NOMO-1 (cell line): Measurements from ENCODE around the gene PAX5.

ENCODE experiments used
- DNase-seq, 2 experiments: peaks; one replicate each; lab custom pipeline; 2025; ENCODE audit not compliant: unreplicated experiment in 2 of 2; lab: John Stamatoyannopoulos, UW

PAX5 gene

DNA sequence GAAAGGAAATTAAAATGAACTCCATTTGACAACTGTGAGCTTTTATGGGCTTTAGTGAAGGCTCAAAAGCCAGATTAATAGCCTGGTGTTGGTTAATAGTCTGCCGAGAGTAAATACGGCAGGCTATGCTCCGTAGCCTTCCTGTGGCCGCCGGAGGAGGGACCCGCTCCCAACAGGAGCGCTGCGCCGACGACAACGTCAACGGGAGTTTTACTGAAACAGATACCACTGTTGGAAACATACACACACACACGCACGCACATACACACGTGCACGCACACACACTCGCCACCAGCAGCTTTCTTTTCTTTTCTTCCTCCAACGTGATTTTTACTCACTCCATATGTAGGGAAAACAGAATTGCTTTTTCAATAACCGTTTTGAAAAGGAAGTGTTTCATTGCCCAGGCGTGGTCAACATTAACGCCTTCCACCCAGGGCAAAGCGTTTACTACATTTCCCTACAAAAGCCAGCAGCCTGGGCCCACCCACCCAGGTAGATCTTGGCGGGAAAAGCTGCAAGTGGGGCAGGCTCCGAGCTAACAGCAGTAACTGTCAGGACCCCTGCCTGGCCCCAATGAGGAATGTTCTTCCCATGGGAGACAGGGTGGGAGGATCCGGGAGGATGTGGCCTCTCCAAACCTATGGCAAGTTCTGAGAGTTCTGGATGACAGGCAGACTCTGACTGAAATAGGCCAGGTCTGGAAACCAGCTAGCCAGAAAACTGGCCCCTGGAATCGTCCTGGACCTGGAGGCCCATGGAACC, 72.3 kb downstream of the PAX5 start:
- no peak for DNase-seq

DNA sequence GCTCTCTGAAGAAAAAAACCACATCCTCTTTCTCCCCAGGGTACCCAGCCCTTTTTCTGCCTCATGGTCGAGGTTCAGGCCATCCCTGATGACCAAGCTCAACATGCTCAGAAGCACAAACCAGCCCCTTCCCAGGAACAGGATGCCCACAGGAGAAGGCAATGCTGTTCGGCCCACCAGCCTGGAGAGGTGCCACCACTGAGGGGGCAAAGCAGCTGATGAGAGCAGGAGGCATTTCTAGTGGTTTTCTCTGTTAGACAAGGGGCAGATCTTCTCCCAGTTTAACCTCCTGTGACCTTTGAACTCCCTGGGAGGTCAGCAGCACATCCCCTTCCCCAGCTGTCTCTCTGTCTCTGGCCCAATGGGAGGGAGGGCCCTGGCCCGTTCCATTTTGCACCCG, 73.0 kb downstream of the PAX5 start:
- no peak for DNase-seq

DNA sequence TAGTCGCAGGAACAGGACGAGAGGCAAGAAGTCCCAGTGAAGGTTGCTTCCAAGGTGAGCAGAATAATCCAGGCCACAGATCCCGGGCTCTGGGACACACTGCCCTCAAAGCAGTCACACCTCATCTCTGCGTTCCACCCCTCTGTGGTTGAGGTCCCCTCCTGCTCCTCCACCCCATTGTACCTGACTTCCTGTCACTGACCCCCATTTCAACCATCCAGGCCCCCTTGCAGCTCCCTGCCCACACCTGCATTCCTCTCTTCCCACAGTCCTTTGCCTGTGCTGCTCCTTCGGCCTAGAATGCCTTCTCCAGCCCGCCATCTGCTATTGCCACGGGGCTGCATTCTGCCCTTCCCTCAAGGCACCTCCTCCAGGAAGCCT, 73.5 kb downstream of the PAX5 start:
- DNase-seq = no peak

DNA sequence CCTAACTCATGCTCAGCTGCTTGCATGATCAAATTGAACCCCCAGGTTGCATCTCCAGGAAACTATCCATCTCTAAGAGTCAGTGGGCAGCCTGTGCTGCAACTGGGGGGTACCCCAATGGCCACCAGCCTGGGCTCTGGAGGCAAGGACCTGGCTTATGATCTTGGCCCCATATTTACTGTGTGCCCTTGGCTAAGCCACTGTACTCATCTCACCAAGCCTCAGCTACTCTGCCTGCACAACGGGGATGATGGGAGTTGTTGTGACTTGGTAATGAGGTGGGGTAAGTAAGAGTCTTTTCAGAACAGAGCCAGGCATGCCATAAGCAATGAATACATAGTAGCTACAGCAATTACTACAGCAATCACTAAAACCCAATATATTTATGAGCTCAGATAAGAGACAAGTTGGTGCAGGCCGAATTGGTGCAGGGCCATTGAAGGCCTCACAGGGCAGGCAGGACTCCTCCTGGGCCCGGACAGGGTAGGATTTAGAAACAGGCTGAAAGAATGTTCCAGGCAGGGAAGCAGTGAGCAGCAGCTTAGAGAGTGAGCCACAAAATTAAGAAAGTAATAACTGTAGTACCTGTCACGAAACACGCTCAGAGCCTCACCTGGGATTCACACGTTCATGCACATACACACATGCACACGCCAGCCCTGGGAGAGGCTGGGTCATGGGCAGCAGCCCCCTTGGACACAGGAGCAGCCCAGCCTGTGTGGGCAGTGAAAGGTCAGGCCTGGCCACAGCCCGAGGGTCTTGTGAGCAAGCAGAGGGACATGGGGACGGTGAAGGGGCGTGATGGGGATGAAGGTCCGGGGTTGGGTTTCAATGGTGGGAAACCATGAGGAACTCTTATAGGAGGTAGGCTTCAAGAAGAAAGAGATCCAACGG, 74.1 kb downstream of the PAX5 start:
- no peak for DNase-seq

DNA sequence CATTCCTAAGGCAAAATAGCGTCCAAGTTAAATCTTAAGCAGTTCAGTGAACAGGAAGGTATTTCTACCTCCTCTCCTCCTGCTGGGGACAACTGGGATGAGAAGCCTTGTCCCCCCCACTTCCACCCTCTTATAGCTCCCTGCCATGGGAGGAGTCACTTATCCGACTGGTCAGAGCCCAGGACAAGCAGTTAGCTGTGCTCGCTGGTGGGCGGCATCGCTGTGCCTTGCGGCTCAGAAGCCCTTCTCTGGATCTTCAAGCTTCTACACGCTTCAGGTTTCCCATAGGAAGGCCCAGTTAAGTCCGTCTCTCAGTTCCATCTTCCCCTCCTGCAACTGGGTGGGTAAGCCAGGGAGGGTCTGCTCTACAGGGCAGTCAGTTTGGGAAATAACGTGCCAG, 77.2 kb downstream of the PAX5 start:
- no peak for DNase-seq

DNA sequence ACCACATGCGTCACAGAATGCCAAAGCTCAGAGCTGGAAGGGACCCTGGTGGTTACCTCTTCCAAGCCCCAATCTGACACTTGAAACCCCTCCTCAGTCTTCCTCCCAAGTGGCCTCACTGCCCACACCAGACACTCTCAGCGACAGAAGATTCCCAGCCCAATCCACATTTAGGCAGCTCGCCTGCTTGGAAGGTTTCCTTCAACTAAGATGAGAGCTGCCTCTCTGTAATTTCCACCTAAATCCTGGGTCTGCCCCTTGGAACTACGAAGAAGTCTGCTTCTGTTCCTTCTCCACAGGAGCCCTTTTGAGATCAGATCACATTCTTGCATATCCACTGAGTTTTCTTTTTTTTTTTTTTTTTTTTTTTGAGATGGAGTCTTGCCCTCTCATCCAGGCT, 83.7 kb downstream of the PAX5 start:
- no peak for DNase-seq

DNA sequence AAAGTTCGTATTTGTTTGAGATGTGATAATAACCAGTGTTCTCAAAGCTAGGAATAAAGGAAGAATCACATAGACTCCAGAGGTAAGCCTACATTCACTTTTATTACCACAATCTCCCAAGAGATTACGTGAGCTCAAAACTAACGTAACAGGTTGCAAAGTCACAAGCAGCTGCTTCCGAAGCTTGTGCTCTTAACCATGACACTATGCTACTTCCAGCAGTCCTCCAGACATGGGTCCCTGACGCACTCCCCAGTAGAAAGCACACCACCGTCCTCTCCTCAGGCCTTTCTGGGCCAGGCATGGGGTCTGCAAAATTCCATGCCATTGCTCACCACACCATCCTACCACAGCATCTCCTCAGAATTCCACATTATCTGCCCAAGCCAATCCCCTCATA, 84.6 kb downstream of the PAX5 start:
- no peak for DNase-seq

DNA sequence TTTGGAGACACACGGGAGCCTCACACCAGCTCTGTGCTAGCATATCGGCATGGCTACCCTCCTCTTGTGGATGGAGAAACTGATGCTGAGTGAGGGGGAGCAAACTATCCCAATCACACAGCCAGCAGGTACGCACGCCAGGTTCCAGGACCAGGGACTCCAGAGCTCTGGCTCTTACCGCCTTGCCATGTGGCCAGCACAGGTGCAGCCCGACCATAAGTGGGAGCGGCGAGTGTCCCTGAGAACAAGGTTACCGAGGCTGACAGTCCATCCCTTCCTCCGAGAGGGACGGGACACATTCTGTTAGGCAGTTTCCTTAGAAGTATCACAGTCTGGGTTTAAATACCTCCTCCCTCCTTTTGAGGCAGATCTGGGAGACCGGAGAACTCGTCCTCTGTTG, 86.0 kb downstream of the PAX5 start:
- no peak for DNase-seq

DNA sequence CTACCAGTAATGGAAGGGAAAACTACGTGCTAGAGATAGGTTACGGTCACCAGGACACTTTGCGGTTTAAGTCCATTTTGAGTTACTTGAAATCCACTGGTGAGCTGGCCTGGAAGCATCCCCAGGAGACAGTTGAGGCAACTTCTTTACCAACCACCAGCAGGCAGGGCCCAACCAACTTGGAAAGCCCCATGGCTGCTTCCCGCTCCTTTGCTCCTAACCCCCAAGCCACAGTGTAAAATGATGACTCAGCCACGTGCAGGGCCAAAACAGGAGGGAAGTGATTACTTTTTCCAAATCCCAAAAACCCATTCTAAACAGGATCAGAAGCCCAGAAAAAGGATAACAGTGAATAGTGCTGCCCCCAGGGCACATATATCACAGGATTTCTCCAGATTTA, 87.4 kb downstream of the PAX5 start:
- no peak for DNase-seq

DNA sequence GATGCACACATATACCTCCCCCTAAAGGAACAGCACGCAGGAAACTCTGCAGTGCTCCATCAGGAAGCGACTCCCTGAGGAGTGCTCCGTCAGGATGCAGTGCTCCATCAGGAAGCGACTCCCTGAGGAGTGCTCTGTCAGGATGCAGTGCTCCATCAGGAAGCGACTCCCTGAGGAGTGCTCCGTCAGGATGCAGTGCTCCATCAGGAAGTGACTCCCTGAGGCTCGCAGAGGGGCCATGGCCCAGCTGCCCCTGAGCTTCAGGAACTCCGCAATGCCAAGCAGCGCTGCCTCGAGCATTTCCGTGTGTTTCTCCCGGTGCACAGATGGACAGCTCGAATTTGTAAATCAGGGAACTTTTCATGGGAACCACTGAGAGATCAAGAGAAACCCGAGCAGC, 88.1 kb downstream of the PAX5 start:
- DNase-seq = no peak

DNA sequence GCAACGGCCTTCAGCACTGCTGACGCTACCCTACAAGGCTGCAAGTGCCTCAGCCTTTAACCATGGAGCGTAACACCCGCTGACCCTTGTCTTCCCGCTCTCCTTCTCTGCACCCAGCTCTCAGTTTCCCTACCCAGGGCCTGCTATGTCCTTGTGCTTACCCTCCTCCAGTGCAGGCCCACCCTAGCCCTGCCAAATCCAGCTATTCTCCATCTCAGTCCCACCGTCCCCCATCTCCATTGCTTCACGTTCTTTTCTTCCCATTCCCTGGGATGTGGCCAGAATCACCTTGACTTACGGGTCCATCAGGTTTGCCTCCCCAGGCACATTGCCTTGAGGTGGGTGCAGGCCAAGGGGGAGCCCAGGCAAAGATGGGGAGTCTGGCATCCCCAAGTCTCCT, 91.2 kb downstream of the PAX5 start:
- DNase-seq = no peak

DNA sequence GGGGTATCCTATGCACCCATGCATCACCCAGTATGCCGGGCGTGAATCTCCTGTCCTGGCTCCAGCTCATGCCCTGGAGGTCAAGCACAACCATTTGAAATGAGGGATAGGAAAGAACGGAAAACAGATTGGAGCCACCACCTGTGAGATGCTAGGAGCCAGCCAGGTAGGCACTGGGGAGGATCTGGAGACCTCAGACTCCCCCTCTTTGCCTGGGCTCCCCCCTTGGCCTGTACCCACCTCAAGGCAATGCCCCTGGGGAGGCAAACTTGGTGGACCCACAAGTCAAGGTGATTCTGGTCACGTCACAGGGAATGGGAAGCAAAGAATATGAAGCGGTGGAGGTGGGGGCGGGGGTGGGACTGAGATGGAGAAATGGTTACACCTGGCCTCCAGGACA, 92.6 kb downstream of the PAX5 start:
- DNase-seq = no peak

DNA sequence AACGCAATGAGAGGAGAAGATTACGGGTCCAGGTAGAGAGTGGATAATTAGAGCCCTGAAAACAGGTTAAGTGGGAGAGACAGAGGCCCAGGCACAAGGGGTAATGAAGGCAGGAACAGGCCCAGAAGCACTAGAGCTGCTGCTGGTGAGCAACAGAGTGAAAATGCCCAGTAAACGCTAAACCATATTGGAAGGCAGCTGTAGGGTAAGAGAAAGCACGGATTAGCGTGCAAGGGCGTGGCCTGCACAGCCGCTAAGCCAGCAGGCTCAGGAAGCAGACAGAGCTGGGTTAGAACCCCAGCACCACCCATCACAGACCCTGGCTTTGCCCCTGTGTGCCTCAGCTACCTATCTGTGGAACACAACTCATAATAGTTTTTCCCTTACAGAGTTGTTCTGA, 93.2 kb downstream of the PAX5 start:
- DNase-seq = no peak

DNA sequence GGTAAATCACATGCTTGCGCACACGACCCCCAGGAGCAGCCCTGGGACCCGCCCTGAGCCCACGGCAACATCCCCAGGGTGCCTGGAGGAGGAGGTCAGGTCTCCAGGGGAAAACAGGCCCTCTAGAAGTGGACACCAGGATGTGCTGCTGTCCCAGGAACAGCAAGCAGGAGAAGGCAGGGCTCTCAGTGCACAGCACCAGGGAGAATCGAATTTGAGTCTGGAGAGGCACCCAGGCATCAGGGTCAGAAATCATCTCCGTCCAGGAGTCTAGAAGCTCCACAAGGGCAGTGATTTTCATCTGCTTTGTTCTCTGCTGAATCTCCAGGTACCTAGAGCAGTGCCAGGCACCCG, 93.6 kb downstream of the PAX5 start:
- no peak for DNase-seq

DNA sequence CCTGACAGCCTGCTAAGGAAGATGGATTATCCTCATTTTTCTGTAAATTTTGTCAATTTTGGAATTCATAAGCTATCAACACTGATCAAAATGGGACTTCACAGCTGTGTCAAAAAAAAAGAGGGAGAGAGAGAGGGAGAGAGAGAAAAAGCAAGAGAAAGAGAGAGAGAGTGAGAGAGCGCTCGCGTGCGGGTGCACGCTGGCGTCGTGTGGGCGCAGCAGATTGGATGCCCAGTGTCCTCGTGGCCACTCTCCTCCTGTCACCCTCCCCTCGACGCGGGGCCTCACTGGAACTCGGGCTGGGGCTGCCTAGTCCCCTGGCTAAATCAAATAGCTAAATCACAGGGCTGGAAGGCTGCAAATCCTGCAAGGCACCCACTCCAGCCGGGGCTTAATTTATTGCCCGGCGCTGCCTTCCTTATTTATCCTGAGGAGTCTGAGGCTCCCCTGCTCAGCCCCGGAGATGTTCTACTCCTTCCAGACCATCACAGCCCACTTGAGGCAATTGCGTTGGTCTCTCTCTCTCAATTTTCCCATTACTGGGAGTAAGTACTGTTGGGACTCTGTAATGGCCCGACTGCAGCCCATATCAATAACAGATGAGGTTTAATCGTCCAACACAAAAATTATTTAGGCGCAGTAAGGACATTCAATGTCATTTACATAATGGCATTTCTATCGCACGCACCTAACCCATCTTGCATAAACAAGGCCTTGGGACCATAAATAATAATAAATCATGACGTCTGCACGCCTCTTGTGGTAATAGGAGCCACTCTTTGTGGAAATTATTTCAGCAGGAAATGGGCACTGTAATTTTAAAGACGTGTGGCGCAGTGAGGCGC, 94.2 kb downstream of the PAX5 start:
- DNase-seq = no peak

DNA sequence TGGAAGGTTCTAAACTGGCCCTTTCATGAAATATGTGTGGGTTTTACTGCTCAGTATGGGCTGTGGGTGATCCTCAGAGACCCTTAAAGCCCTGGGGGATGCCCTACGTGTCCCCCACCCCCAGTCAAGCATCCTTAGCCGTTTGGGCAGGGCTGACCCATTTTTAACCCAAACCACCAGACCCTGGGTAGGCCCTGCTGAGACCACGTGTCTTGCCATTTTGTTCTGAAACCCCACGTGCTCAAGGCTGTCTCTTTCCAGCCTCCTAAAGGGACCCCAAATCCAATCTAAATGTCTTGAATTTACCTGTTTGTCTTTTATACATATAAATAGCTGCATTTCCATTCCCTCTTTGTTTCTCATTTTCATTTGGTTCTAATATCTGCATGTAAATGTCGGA, 94.9 kb downstream of the PAX5 start:
- no peak for DNase-seq

DNA sequence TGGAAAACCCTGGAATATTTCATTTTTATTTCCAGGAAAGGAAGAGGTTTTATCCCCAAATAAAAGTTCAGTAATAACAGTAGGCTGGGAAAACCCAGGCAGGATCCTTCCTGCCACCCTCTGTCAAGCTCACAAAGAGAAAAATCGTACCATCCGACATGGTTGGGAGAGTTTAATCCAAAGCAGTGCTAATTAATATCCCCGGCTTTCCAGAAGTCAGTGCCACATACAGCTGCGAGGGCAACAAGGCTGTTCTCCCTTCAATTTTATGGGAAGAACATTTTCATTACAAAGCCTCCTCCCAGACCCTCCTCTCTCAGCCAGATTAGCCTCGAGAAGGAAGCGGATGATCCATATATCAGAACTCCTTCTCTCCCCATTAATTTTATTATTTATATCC, 95.5 kb downstream of the PAX5 start:
- DNase-seq = no peak

DNA sequence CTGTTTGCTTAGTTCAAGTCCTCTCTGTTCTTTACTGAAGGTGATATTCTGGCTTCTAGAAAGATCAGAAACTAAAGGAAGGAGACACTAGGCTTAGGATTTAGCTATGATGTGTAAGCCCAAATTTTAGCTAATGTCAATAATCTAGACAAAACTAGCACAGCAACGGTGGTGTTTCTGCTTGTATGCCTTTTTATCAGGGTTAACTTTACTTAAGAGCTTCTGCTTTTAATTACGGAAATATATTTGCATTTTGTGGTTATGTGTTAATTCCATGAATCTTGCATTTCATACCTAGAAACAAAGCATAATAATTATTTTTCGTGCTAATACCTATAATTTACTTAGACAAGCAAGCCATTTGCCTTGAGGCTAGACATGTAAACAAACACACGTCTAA, 96.1 kb downstream of the PAX5 start:
- DNase-seq = no peak

DNA sequence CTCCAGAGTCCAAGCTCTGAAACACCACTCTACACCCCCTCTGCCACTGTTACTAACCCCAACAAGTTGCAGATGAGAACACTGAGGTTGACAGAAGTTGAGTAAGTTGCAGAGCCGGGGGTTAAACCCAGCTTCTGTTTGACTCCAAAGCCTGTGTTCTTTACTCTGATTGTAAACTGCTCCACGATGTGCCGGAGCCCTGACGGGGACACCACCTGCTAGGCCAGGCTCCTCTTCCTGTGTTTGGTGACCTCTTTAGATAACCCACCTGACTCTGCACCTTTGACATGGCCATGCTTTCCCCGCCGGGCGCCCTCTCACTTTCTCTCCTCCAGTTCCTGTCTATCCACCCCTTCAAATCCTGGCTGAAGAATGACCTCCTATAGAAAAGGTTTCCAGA, 96.7 kb downstream of the PAX5 start:
- no peak for DNase-seq

DNA sequence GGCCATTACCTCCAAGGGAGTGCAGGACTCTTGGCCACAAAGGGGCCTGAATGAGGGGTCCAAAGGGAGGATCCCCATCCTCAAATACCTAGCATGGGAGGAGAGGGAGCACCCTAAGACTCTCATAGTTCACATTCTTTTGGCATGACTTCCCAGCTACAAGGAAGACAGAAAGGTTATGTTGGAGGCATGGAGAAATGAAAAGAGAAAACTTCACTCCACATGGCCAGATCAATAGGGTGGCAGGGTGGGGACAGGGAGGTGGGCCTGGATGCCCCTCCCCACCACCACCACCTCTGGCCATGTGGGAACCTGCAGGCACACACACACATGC, 97.6 kb downstream of the PAX5 start:
- DNase-seq = no peak

DNA sequence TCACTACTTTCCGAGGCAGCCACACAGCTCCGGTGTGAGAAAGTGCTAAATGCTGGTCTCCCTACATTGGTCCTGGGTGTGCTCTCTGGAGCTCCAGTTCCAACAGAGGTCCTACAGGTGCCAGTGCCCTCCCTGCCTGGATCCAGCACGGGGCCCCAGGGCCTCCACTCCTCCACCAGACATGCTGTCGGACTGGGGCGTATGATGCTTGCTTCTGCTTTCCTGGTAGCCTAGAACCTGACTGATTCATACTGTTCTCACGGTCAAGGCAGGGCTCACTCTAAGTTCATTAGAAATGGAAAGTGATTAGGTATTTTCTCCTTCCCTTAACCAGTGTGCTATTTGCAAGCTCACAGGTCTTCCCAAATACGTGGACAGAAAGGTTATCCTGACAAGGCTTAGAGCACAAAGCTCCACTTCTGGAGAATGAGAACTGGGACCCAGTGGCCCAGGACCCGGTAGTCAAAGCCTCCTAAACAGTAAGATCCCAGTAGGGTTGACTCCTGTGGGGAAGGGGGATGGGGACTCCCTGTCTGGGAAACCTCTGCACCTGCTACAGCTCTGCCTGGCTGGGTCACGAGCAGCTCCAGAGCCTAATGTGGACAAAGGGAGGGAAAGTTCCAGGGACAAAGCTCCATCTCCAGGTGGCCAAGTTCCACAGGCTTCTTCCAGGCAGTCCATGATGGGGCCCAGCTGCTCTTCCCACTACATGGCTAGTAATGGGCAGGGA, 98.1 kb downstream of the PAX5 start:
- no peak for DNase-seq
